Central memory CD8-positive, alpha-beta T cell (primary cell): Measurements from ENCODE around the gene GPRC5B.

Experiments
- ATAC-seq: fragments of 150-1000 bp; cut with Tn5 transposase; replicated peaks from 2 replicates; pipeline ENCODE4 v1.10.0; 2022; ENCODE audit warnings: mild to moderate bottlenecking, moderate FRiP score, moderate number of reproducible peaks; ENCODE audit not compliant: poor library complexity, severe bottlenecking; ENCODE audit errors: extremely low read depth
- DNase-seq, 2 donors: peaks; one replicate each; pipeline ENCODE4 v3.0.0; 2021; ENCODE audit warnings: low spot score in 2 of 2
- H3K27ac Mint-ChIP-seq: one replicate; pipeline ENCODE4 v1.8.0; 2022; ENCODE audit warnings: low read depth, mild to moderate bottlenecking, moderate library complexity, mixed read lengths
- H3K27me3 Mint-ChIP-seq: one replicate; pipeline ENCODE4 v1.8.0; 2022; ENCODE audit warnings: mixed read lengths
- H3K36me3 Mint-ChIP-seq: one replicate; pipeline ENCODE4 v1.8.0; 2022; ENCODE audit warnings: mild to moderate bottlenecking, moderate library complexity, mixed read lengths; ENCODE audit not compliant: insufficient read depth
- H3K4me1 Mint-ChIP-seq: one replicate; pipeline ENCODE4 v1.8.0; 2022; ENCODE audit warnings: mixed read lengths
- H3K4me3 Mint-ChIP-seq: one replicate; pipeline ENCODE4 v1.8.0; 2022; ENCODE audit warnings: mild to moderate bottlenecking, moderate library complexity, mixed read lengths
- H3K9me3 Mint-ChIP-seq: one replicate; pipeline ENCODE4 v1.8.0; 2022; ENCODE audit warnings: mixed read lengths

GPRC5B gene

GRCh38 chr16:19860166-19861041, 24.2 kb downstream of the GPRC5B start:
- no peaks in the 10 kb centered on the region for H3K9me3 Mint-ChIP-seq
- DNase-seq, result no peak
- H3K4me3 Mint-ChIP-seq, result no peak overlapping the region
- no peak for ATAC-seq
- peaks cover 9% of the 10 kb centered on the region for H3K27me3 Mint-ChIP-seq
- H3K27ac Mint-ChIP-seq, result no peak overlapping the region
- H3K36me3 Mint-ChIP-seq, result no peaks in the 10 kb centered on the region
- no peaks in the 10 kb centered on the region for H3K4me1 Mint-ChIP-seq

GRCh38 chr16:19859603-19860002, 25.0 kb downstream of the GPRC5B start:
- DNase-seq (no peak), ATAC-seq (no peak)
- peaks cover 9% of the 10 kb centered on the region for H3K27me3 Mint-ChIP-seq
- H3K4me3 Mint-ChIP-seq, result no peak overlapping the region
- no peaks in the 10 kb centered on the region for H3K9me3 Mint-ChIP-seq
- no peaks in the 10 kb centered on the region for H3K4me1 Mint-ChIP-seq
- H3K27ac Mint-ChIP-seq, result no peak overlapping the region
- H3K36me3 Mint-ChIP-seq, result no peaks in the 10 kb centered on the region

- H3K4me1 Mint-ChIP-seq, result no peaks in the 10 kb centered on the region
- no peaks in the 10 kb centered on the region for H3K9me3 Mint-ChIP-seq
- no peak for ATAC-seq
Observed at GRCh38 chr16:19859166-19859565, 25.5 kb downstream of the GPRC5B start.

GRCh38 chr16:19858340-19859018, 26.2 kb downstream of the GPRC5B start:
- peaks cover 14% of the 10 kb centered on the region for H3K27me3 Mint-ChIP-seq
- no peak overlapping the region for H3K4me3 Mint-ChIP-seq
- H3K4me1 Mint-ChIP-seq, result no peaks in the 10 kb centered on the region
- no peak for ATAC-seq
- H3K36me3 Mint-ChIP-seq, result no peaks in the 10 kb centered on the region
- H3K27ac Mint-ChIP-seq, result no peak overlapping the region
- H3K9me3 Mint-ChIP-seq, result no peaks in the 10 kb centered on the region
- no peak for DNase-seq

More at GRCh38 chr16:19859166-19859565, 25.5 kb downstream of the GPRC5B start:
- Mint-ChIP-seq H3K27ac (no peak overlapping the region), H3K27me3 (peaks cover 9% of the 10 kb centered on the region), H3K4me3 (no peak overlapping the region), H3K36me3 (no peaks in the 10 kb centered on the region)
- no peak for DNase-seq

- no peak overlapping the region for H3K4me3 Mint-ChIP-seq
Observed at GRCh38 chr16:19857593-19858339, 26.9 kb downstream of the GPRC5B start.

GRCh38 chr16:19856120-19856519, 28.5 kb downstream of the GPRC5B start:
- no peak for DNase-seq
- H3K9me3 Mint-ChIP-seq, result no peaks in the 10 kb centered on the region
- no peak overlapping the region for H3K4me3 Mint-ChIP-seq
- H3K27me3 Mint-ChIP-seq, result peaks cover 27% of the 10 kb centered on the region
- no peak overlapping the region for H3K27ac Mint-ChIP-seq
- H3K36me3 Mint-ChIP-seq, result no peaks in the 10 kb centered on the region
- H3K4me1 Mint-ChIP-seq, result no peaks in the 10 kb centered on the region
- no peak for ATAC-seq

More at GRCh38 chr16:19857593-19858339, 26.9 kb downstream of the GPRC5B start:
- Mint-ChIP-seq H3K9me3 (no peaks in the 10 kb centered on the region), H3K27me3 (peaks cover 19% of the 10 kb centered on the region), H3K36me3 (no peaks in the 10 kb centered on the region), H3K4me1 (no peaks in the 10 kb centered on the region), H3K27ac (no peak overlapping the region)
- ATAC-seq, result no peak
- DNase-seq, result no peak

- H3K9me3 Mint-ChIP-seq, result no peaks in the 10 kb centered on the region
- no peaks in the 10 kb centered on the region for H3K36me3 Mint-ChIP-seq
- no peak for ATAC-seq
- H3K27ac Mint-ChIP-seq, result no peak overlapping the region
- no peak for DNase-seq
- no peaks in the 10 kb centered on the region for H3K4me1 Mint-ChIP-seq
- H3K27me3 Mint-ChIP-seq, result peaks cover 43% of the 10 kb centered on the region
- H3K4me3 Mint-ChIP-seq, result no peak overlapping the region
Observed at GRCh38 chr16:19854543-19854876, 30.1 kb downstream of the GPRC5B start.

GRCh38 chr16:19853742-19854542, 30.7 kb downstream of the GPRC5B start:
- no peak for ATAC-seq
- H3K9me3 Mint-ChIP-seq, result no peaks in the 10 kb centered on the region
- no peaks in the 10 kb centered on the region for H3K4me1 Mint-ChIP-seq
- peaks cover 47% of the 10 kb centered on the region for H3K27me3 Mint-ChIP-seq
- no peak for DNase-seq
- H3K4me3 Mint-ChIP-seq, result no peak overlapping the region
- H3K27ac Mint-ChIP-seq, result no peak overlapping the region
- no peaks in the 10 kb centered on the region for H3K36me3 Mint-ChIP-seq

GRCh38 chr16:19853132-19853741, 31.4 kb downstream of the GPRC5B start:
- no peak for ATAC-seq
- H3K4me1 Mint-ChIP-seq, result no peaks in the 10 kb centered on the region
- no peaks in the 10 kb centered on the region for H3K9me3 Mint-ChIP-seq
- no peak overlapping the region for H3K27ac Mint-ChIP-seq
- peaks cover 45% of the 10 kb centered on the region for H3K27me3 Mint-ChIP-seq
- no peak overlapping the region for H3K4me3 Mint-ChIP-seq
- DNase-seq, result no peak
- no peaks in the 10 kb centered on the region for H3K36me3 Mint-ChIP-seq

GRCh38 chr16:19851476-19851875, 33.2 kb downstream of the GPRC5B start:
- Mint-ChIP-seq H3K4me3 (no peak overlapping the region), H3K27ac (no peak overlapping the region), H3K36me3 (no peaks in the 10 kb centered on the region), H3K9me3 (no peaks in the 10 kb centered on the region), H3K4me1 (no peaks in the 10 kb centered on the region), H3K27me3 (peaks cover 39% of the 10 kb centered on the region)
- DNase-seq (no peak), ATAC-seq (no peak)

- Mint-ChIP-seq H3K4me3 (no peak overlapping the region), H3K27me3 (peaks cover 39% of the 10 kb centered on the region), H3K27ac (no peak overlapping the region), H3K36me3 (no peaks in the 10 kb centered on the region), H3K9me3 (no peaks in the 10 kb centered on the region), H3K4me1 (no peaks in the 10 kb centered on the region)
- ATAC-seq (no peak), DNase-seq (no peak)
Observed at GRCh38 chr16:19850131-19850817, 34.4 kb downstream of the GPRC5B start.
